Fibroblast of skin of right quadriceps (primary cell): ENCODE results near the gene SLC11A1.

Experiments used
- DNase-seq: peaks from one replicate; pipeline ENCODE4 v3.0.0-alpha.2; 2013

Gene SLC11A1

DNA sequence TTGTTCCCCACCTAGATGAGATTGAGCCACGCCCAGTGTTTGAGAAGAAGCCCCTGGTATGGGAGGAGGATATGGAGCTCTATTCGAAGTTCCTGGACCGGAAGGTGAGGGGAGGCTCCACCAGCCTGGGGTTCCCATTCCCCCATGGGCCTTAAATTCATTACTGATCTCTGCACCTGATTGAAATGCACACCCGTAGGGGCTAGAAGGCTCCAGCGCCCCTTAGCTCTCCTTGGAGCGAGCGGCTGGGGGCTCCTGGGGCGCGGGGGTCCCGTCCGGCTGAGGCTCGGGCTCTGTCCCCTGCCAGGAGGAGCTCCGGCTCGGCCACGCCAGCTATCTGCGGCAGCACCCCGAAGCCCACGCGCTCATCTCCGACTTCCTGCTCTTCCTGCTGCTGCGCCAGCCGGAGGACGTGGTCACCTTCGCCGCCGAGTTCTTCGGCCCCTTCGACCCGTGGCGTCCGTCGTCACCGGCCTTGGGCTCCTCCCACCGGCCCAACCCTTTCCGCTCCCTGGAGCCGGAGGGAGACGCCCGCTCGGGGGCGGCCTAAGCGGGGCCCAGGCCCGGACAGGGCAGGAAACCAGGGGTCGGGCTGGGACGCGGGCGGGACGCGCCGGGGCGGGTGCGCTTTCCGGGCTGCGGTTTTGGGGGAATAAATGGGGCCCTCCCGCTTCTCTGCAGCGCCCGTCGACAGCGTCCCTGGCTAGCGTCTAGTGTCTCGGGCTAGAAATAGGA lies 14.5 kb upstream of the SLC11A1 start:
- DNase-seq = peak; percentile 60

DNA sequence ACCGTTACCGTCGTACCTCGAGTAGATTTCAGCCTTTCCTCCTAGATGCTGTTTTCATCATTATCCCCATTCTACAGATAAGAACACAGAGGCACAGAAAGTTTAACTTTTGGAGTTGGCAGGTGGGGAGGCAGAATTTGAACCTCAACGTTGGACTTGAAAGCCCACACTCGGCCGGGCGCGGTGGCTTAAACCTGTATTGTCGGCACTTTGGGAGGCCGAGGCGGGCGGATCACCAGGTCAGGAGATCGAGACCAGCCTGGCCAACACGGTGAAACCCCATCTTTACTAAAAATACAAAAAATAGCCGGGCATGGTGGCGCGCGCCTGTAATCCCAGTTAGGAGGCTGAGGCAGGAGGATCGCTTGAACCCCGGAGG lies 13.9 kb upstream of the SLC11A1 start:
- no peak for DNase-seq

DNA sequence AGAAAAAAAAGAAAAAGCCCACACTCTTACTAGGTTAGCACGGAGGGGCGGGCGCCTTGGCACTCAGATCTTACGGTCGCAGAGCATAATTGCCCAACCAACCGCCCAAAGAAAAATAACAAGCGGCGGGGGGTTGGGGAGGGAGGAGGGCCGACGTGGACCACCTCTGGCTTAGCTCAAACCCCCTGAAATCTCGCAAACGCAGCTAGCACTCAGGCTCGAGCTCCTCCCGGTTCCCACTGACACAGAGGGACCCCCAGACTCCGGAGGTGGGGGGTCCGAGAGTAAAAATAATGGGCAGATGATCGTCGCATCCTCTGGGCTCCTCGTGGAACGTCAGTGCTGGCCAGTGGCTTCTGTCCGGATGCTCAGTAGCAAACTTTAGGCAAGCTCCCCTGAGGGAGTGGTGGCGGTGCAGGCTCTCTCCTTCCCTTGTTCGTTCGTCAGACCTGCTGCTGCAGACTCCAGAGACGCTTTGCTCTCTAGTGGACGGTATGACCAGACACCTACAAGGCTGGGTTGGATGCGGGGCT lies 13.4 kb upstream of the SLC11A1 start:
- DNase-seq = no peak

GRCh38 chr2:218369330-218369729 lies 12.7 kb upstream of the SLC11A1 start:
- no peak for DNase-seq

GRCh38 chr2:218370410-218371063 lies 11.5 kb upstream of the SLC11A1 start:
- DNase-seq = peak; percentile 39

GRCh38 chr2:218371983-218372350 lies 10.1 kb upstream of the SLC11A1 start:
- DNase-seq = no peak

- no peak for DNase-seq
Observed at GRCh38 chr2:218374795-218375194, 7.3 kb upstream of the SLC11A1 start.

GRCh38 chr2:218375212-218375611 lies 6.9 kb upstream of the SLC11A1 start:
- DNase-seq = peak; percentile 89

GRCh38 chr2:218378053-218378452 lies 4.0 kb upstream of the SLC11A1 start:
- DNase-seq = no peak

DNA sequence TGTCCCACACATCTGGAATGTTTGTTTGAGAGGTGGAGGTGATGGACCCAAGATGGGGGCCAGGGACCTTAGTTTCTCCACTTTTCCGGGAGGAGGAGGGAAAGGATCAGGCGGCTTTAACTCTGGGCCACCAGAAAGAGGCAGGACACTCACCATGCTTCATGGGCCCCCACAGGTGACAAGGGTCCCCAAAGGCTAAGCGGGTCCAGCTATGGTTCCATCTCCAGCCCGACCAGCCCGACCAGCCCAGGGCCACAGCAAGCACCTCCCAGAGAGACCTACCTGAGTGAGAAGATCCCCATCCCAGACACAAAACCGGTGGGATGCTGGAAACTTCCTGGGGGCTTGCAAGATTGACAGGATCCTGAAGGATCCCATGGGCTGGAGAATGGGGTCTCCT lies 712 bp downstream of the SLC11A1 start:
- no peak for DNase-seq

- no peak for DNase-seq
Observed at GRCh38 chr2:218383892-218384519, 1.9 kb downstream of the SLC11A1 start.

DNA sequence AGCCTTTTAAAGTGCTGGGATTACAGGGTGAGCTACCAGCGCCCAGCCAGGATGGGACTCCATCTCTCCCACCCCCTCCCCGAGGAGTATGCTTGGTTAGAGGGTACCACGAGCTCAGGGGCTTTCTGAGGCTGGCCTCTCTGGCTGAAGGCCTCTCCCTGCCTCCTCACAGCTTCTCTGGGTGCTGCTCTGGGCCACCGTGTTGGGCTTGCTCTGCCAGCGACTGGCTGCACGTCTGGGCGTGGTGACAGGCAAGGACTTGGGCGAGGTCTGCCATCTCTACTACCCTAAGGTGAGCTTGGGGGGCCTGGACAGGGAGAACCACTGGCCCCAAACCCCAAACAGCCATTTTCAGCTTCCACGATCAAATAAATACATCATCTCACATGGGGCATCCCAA lies 2.9 kb downstream of the SLC11A1 start:
- DNase-seq = no peak

DNA sequence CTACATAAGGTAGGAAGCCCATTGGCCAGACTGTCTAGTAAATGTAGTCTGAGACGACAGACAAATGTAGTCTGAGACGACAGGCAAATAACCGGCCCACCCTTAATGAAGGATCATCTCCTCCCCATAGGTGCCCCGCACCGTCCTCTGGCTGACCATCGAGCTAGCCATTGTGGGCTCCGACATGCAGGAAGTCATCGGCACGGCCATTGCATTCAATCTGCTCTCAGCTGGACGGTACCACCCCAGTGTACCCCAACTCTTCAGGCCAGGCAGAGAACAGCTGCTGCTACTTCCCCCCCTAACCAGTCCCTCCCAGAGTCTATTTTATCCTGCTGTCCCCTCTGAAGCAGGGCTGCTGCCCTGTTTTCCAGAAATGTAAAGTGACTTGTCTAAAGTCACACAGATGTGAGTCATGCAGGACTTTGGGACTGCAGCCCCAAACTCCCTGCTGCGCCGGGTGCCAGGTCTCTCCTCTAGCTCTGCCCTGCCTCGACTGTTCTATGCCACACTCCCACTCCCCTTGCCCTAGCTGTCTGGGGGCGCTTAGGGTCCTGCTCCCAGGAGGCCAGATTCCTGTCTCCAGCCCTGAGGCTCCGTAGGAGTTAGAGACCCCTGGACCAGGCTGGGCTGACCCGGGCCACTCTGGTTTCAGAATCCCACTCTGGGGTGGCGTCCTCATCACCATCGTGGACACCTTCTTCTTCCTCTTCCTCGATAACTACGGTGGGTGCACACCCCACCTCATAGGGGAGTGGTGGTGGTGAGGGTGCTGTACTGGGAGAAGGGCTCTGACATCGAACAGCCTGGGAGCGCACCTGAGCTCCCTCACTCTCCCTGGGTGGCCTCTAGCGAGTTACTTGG lies 4.7 kb downstream of the SLC11A1 start:
- DNase-seq = no peak

GRCh38 chr2:218387369-218388194 lies 5.5 kb downstream of the SLC11A1 start:
- peak; percentile 62 for DNase-seq

DNA sequence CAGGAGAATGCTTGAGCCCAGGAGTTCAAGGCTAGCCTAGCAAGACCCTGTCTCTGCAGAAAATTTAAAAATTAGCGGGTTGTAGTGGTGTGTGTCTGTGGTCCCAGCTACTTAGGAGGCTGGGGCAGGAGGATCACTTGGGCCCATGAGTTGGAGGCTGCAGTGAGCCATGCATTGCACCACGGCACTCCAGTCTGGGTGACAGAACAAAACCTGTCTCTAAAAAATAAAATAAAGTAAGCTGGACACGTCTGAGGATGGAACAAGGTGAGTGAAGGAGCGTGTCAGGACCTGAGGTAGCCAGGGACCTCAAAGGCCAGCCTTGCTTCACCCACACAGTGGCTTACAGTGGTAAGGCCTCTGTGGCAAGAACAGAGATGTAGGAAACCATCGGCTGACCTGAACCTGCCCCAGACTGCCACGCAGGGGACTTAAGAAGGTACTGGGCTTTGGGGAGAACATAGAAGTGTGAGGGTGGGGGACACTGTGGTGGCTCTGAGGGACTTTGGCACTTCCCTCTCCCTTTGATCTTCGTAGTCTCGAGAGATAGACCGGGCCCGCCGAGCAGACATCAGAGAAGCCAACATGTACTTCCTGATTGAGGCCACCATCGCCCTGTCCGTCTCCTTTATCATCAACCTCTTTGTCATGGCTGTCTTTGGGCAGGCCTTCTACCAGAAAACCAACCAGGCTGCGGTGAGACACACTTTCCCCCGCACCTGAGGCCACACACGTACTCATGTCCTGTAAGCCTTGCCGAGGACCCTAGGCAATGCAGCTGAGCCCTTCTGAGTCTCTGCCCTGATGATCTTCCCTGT lies 7.5 kb downstream of the SLC11A1 start:
- DNase-seq = no peak

GRCh38 chr2:218391202-218391601 lies 9.1 kb downstream of the SLC11A1 start:
- DNase-seq = no peak

- no peak for DNase-seq
Observed at GRCh38 chr2:218392459-218392858, 10.4 kb downstream of the SLC11A1 start.

DNA sequence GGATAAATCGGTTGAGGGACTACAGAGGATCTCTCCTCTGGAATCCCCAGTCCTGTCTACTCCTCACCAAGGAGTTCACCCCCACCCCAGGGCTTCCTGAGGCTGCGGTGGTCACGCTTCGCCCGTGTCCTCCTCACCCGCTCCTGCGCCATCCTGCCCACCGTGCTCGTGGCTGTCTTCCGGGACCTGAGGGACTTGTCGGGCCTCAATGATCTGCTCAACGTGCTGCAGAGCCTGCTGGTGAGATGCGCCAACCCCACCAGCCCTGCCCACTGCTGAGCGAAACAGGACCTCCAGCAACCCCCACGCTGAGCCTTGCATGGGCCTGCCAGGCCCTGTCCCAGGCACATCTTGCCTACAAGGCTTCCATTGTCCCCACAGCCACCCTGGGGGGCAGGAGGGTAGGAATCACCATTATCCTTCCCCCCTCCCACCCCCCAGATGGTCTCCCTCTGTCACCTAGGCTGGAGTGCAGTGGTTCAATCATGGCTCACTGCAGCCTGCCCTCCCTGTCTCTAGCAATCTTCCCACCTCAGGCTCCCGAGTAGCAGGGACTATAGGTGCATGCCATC lies 10.9 kb downstream of the SLC11A1 start:
- DNase-seq = no peak

- no peak for DNase-seq
Observed at GRCh38 chr2:218393750-218394290, 11.7 kb downstream of the SLC11A1 start.

- no peak for DNase-seq
Observed at GRCh38 chr2:218394298-218395089, 12.4 kb downstream of the SLC11A1 start.
